Kidney tubule cell (primary cell): ENCODE data around the gene MORC1.
"Not testable (repeated sequence)": the region's sequence is repeated elsewhere in the genome, so short reads cannot be mapped to it uniquely, and the experiment has no call there.

Experiments used
- DNase-seq: peaks from one replicate; pipeline ENCODE4 v3.0.0-alpha.2; 2018; ENCODE audit warnings: low spot score

Gene MORC1, protein sequence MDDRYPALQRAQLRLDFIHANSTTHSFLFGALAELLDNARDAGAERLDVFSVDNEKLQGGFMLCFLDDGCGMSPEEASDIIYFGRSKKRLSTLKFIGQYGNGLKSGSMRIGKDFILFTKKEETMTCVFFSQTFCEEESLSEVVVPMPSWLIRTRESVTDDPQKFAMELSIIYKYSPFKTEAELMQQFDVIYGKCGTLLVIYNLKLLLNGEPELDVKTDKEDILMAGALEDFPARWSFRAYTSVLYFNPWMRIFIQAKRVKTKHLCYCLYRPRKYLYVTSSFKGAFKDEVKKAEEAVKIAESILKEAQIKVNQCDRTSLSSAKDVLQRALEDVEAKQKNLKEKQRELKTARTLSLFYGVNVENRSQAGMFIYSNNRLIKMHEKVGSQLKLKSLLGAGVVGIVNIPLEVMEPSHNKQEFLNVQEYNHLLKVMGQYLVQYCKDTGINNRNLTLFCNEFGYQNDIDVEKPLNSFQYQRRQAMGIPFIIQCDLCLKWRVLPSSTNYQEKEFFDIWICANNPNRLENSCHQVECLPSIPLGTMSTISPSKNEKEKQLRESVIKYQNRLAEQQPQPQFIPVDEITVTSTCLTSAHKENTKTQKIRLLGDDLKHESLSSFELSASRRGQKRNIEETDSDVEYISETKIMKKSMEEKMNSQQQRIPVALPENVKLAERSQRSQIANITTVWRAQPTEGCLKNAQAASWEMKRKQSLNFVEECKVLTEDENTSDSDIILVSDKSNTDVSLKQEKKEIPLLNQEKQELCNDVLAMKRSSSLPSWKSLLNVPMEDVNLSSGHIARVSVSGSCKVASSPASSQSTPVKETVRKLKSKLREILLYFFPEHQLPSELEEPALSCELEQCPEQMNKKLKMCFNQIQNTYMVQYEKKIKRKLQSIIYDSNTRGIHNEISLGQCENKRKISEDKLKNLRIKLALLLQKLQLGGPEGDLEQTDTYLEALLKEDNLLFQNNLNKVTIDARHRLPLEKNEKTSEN

DNA sequence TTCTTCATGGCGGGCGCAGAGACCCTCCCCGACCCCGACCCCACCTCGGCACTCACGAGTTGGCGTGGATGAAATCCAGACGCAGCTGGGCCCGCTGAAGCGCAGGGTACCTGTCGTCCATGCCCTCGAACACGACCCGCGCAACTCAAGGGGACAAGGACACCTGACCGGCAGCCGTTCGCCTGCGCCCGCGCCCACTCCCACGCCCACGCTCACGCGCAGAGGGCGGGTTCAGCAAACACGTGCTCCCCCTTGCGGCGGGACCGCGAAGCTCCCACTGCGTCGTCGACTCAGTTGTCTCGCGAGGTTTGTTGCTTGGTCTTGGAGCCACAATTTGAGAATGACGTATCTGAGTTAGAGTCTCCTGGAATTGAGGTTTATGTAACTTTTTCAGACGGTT is at the start of gene MORC1:
TSS of gene MORC1 (minus strand) at position 196 of the 400 bp plus-strand sequence. CDS start at position 121, 75 bp downstream.
- no peak for DNase-seq

GRCh38 chr3:109165905-109166304 is 48.0 kb upstream of the MORC1 start:
- no peak for DNase-seq

- peak; percentile 69 for DNase-seq
Observed at GRCh38 chr3:109161487-109162123, 43.7 kb upstream of the MORC1 start.

DNA sequence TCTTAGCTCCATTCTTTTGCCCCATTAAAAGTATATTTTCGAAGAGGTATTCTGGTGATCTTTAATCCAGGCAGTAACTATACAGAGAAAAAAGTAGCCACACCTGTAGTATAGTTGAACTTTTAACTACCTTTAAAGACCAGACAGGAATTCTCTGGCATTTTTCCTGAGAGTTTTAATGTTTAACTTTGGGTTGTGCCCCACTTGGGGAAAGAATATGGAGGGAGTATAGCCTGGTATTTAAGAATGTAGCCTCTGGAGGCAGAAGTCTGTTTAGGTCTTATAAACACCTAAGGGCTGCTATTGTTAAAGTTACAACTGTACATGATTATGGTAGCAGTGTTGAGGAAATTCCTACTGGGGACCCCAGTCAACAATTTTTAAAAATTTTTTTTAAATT is 37.9 kb upstream of the MORC1 start:
- peak; percentile 68 for DNase-seq

DNA sequence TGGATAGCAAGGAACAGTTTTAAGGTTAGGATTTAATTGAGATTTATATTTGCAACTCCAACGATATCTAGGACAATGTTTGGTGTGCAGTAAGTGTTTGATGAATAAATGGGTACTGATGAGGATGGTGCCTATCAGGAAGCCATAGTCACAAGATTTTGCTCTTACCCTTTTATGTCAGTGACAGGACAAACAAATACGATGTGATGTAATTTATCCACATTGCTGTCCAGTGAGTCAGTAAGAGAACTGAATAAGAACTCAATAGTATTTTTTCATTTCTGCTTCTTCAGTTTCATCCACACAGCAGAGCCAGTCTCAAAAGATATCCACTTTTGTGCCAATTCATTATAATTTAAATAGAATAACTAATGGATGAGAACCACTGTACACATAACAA is 37.0 kb upstream of the MORC1 start:
- peak; percentile 73 for DNase-seq

DNA sequence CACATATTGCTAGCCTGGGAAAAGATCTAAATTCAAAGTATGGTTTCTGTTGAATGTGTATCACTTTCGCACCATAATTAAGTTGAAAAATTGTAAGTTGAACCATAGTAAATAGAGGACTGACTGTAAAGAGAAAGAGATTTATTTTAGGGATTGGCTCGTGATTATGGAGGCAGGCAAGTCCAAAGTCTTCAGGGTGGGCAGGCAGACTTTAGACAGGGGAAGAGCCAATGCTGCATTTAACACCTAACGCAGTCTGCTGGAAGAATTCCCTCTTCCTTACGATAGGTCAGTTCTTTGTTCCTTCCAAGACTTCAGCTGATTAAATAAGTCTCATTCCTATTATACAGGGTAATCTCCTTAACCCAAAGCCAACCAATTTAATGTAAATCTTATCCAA is 34.4 kb upstream of the MORC1 start:
- no peak for DNase-seq

- DNase-seq, result no peak
Observed at GRCh38 chr3:109149078-109149477, 31.1 kb upstream of the MORC1 start.

DNA sequence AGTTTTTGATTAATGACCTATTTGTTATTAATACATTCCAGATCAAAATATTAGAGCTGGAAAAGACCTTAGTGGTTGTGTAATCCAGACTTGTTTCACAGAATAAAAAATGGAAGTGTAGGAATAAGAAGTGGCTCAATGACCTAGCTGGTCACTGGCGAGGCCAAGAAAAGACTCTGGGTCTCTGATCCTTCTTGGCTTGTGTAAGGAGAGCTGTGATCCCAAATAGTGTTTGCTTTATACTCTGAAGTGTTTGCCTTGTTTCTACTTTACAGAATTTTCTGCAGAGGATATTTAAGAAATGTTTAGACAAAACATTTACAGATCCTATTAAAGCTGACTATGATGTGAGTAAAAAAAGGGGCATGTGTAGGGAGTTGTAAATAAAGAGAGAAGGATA is 25.7 kb upstream of the MORC1 start:
- no peak for DNase-seq

- no peak for DNase-seq
Observed at GRCh38 chr3:109140318-109140717, 22.4 kb upstream of the MORC1 start.

DNA sequence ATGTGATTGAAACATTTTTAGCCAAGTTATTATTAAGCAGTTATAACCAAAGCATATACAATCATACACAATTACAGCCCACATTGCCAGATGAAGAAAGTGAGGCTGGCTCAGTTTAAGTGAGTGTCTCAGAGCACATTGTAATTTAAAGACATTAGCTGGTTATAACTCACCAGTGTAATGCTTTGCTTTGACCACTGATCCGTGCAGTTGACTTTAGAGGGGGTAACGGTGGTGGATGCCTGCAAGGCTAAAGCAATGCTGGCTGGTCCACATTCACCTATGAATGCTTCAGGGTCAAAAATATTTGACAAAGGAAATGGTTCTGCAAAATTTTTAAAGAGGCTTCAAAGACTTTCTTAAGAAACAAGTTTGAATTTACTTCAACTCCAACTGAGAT is 19.8 kb upstream of the MORC1 start:
- peak; percentile 60 for DNase-seq

DNA sequence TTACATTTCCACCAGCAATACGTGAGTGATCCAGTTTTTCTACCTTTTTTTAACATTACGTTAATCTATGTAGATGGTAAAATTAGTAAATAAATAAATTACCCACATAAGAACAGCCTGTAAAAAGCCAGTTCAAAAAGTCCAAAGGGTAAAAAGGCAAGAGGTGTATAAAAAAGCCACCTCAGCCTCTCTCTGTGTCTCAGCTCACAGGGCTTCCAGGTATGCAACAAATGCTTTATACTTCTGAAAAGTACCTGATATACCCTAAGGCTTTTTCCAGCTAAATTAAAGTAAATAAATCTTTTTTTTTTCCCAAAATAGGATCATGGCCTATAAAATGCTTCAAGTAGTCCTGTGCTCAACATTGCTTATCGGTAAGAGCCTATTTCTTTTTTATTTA is 18.6 kb upstream of the MORC1 start, which contains the start of gene C3orf85:
TSS of gene C3orf85 (plus strand) at position 197 of the 400 bp plus-strand sequence. CDS start at position 326, 129 bp downstream.
- no peak for DNase-seq

DNA sequence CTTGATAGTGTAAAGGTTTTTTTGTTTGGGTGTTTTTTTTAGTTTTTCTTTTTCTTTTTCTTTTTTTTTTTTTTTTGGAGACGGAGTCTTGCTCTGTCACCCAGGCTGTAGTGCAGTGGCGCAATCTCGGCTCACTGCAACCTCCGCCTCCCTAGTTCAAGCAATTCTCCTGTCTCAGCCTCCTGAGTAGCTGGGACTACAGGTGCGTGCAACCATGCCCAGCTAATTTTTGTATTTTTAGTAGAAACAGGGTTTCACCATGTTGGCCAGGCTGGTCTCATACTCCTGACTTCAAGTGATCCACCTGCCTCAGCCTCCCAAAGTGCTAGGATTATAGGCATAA is 15.5 kb upstream of the MORC1 start:
- not testable (repeated sequence) for DNase-seq

- DNase-seq, result peak; percentile 72
Observed at GRCh38 chr3:109132801-109133473, 15.0 kb upstream of the MORC1 start.

DNA sequence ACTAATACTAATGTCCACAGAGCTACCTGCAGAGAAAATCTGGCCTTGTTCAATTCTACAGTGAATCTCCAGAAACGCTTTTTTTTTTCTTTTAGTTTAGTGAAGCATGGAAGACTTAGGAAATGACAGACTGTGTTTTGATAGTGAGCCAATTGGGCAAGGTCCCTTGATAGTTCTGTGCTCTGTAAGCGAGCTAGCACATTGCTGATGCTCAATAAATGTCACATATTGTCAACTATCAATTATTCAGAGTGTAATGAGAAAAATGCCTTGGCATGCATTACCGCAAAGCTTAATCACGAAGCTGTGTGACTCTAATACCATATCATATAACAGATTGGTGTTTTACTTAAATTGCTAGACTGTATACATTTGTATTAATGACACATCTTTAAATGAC is 13.3 kb upstream of the MORC1 start:
- peak; percentile 28 for DNase-seq

DNA sequence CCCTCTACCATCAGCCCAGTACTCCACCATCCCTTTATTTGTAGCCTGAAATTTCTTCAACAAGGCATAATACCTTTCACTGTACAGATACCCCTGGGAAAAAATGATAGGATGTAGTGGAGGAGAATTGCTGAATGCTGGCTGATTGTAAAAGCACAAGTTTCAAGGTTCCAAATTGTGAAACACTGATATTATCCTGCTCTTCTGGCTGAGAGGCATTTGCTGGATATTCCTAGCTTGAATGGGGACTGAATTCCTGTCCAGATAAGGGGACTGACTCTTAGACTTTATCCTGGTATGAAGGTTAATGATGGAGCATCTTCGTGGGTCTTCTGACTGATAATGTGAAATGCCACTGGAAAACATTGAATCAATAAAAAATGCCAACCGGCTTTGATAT is 9.6 kb upstream of the MORC1 start:
- no peak for DNase-seq

DNA sequence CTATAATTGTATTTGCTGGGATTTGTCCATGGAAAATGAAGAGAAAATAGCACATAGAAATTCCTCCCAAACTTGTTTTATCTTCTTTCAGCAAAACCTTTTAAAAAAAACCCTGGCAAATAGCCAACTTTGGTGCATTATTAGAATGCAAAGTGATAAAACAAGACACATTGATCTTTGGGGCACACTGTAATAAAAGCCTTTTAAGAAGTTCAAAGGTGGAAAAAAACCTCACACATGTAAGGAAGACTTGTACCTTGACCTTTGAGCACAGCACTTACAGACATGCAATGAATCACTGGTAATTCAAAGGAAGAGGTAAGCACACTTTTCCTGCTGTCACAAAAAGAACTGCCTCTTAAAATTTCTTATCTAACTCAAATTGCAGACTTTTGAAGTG is 8.0 kb upstream of the MORC1 start:
- DNase-seq, result peak; percentile 27

DNA sequence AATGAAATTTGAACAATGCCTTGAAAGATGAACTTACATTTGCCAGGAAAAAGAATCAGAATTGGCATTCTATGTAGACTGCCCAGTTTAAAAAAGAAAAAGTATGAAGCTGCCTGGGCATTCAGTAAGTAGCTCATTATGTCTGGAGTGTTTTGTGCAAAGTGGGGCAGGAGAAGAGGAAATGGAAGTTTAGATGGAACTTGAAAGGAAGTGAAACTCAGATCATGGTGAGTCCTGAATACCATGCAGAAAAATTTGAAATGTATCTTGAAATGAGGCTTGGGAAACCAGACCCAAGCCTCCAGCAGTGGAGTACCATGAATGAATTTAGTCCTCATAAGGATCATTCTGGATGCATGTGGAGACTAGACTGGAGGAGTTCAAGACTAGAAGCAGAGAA is 4.8 kb upstream of the MORC1 start:
- DNase-seq, result no peak

- DNase-seq, result no peak
Observed at GRCh38 chr3:109118584-109118983, 650 bp upstream of the MORC1 start.

- no peak for DNase-seq
Observed at GRCh38 chr3:109116031-109116430, 1.9 kb downstream of the MORC1 start.

- DNase-seq, result no peak
Observed at GRCh38 chr3:109115451-109115850, 2.5 kb downstream of the MORC1 start.

GRCh38 chr3:109114746-109115145 is 3.2 kb downstream of the MORC1 start:
- no peak for DNase-seq
